Pericardium fibroblast (primary cell): ENCODE data around the gene IFNB1. TPM values are rescaled to one million over a fixed set of nuclear protein-coding genes. Genes with fewer than 3 reads are reported as not detected.

ENCODE experiments used
- total RNA-seq: library from RNA; depleted of rRNA; stranded (reverse); fragments of >200 nt; gene quantifications from 2 replicates; pipeline ENCODE4 v1.2.3, GENCODE V29; 2015

IFNB1 gene
- not detected in 2 replicates for total RNA-seq

GRCh38 chr9:21077781-21078180 lies at the start of gene IFNB1:
IFNB1 (minus strand) TSS chr9:21077942; CDS start chr9:21077869, 73 bp downstream.

GRCh38 chr9:21031091-21031807 lies 46.5 kb downstream of the IFNB1 start, which contains the start of gene HACD4:
HACD4 (minus strand) TSS chr9:21031640; CDS start chr9:21031590, 50 bp downstream.

Other genes starting within 250 kb of the IFNB1 start
- gene HACD4, start 46.3 kb downstream of the IFNB1 start, total RNA-seq: 3.7 and 7.1 TPM in 2 replicates
- not detected in 2 replicates for gene IFNW1, start 63.9 kb upstream of the IFNB1 start, total RNA-seq
- gene IFNA21, start 88.7 kb upstream of the IFNB1 start, total RNA-seq: not detected in 2 replicates
- not detected in 2 replicates for gene IFNA4, start 109.6 kb upstream of the IFNB1 start, total RNA-seq
- not detected in 2 replicates for gene IFNA7, start 124.3 kb upstream of the IFNB1 start, total RNA-seq
- not detected in 2 replicates for gene IFNA10, start 129.2 kb upstream of the IFNB1 start, total RNA-seq
- gene IFNA16, start 139.4 kb upstream of the IFNB1 start, total RNA-seq: not detected in 2 replicates
- not detected in 2 replicates for gene IFNA17, start 150.3 kb upstream of the IFNB1 start, total RNA-seq
- gene IFNA14, start 162.1 kb upstream of the IFNB1 start, total RNA-seq: not detected in 2 replicates
- gene IFNA5, start 227.4 kb upstream of the IFNB1 start, total RNA-seq: not detected in 2 replicates